Astrocyte (in vitro differentiated cells and primary cell): ENCODE data around the gene MFAP3. TPM values are rescaled to one million over a fixed set of nuclear protein-coding genes. Genes with fewer than 3 reads are reported as not detected.
"Not testable (repeated sequence)": the region's sequence is repeated elsewhere in the genome, so short reads cannot be mapped to it uniquely, and the experiment has no call there.

Experiments used
- DNase-seq: peaks from one replicate; pipeline ENCODE4 v3.0.0-alpha.2; 2010; ENCODE audit warnings: low read depth
- FAIRE-seq: peaks from 2 replicates; lab custom pipeline; 2011; peaks lifted over from hg19 to GRCh38; lab: Jason Lieb, UNC
- H2AFZ ChIP-seq: 2 replicates; pipeline ENCODE4 v1.6.0; 2012; ENCODE audit warnings: low read depth, low read length, inconsistent platforms
- H3K27ac ChIP-seq: 2 replicates; pipeline ENCODE4 v1.5.1; 2011; ENCODE audit warnings: low read depth, low read length, inconsistent platforms
- H3K27me3 ChIP-seq: 2 replicates; pipeline ENCODE4 v1.6.0; 2011; ENCODE audit warnings: low read length, inconsistent platforms; ENCODE audit not compliant: insufficient read depth
- H3K36me3 ChIP-seq: 2 replicates; pipeline ENCODE4 v1.5.1; 2011; ENCODE audit warnings: low read length, inconsistent platforms; ENCODE audit not compliant: insufficient read depth
- H3K4me1 ChIP-seq: 2 replicates; pipeline ENCODE4 v1.5.1; 2011; ENCODE audit warnings: low read length, inconsistent platforms; ENCODE audit not compliant: insufficient read depth
- H3K4me2 ChIP-seq: 2 replicates; pipeline ENCODE4 v1.6.0; 2012; ENCODE audit warnings: low read length, inconsistent platforms
- H3K4me3 ChIP-seq: 2 replicates; pipeline ENCODE4 v1.5.1; 2011; ENCODE audit warnings: low read depth, mild to moderate bottlenecking, low read length, inconsistent platforms; ENCODE audit not compliant: insufficient read depth
- H3K79me2 ChIP-seq: 2 replicates; pipeline ENCODE4 v1.6.0; 2012; ENCODE audit warnings: mild to moderate bottlenecking, low read length, inconsistent platforms; ENCODE audit not compliant: insufficient read depth
- H3K9ac ChIP-seq: 2 replicates; pipeline ENCODE4 v1.6.0; 2012; ENCODE audit warnings: mild to moderate bottlenecking, low read length, inconsistent platforms
- H3K9me3 ChIP-seq: 2 replicates; pipeline ENCODE4 v1.5.1; 2012; ENCODE audit warnings: low read depth, mild to moderate bottlenecking, low read length, inconsistent platforms; ENCODE audit not compliant: insufficient read depth
- H4K20me1 ChIP-seq: 2 replicates; pipeline ENCODE4 v1.6.0; 2012; ENCODE audit warnings: low read length, inconsistent platforms; ENCODE audit not compliant: insufficient read depth
- H3K27ac Mint-ChIP-seq: one replicate; pipeline ENCODE4 v1.8.0; 2021; ENCODE audit warnings: mild to moderate bottlenecking, mixed read lengths; ENCODE audit not compliant: unreplicated experiment
- H3K27me3 Mint-ChIP-seq: one replicate; pipeline ENCODE4 v1.8.0; 2021; ENCODE audit warnings: low read depth, mixed read lengths; ENCODE audit not compliant: unreplicated experiment
- H3K36me3 Mint-ChIP-seq: one replicate; pipeline ENCODE4 v1.8.0; 2021; ENCODE audit warnings: low read depth, mixed read lengths; ENCODE audit not compliant: unreplicated experiment
- H3K4me1 Mint-ChIP-seq: one replicate; pipeline ENCODE4 v1.8.0; 2021; ENCODE audit warnings: low read depth, mixed read lengths; ENCODE audit not compliant: unreplicated experiment
- H3K4me3 Mint-ChIP-seq: one replicate; pipeline ENCODE4 v1.8.0; 2021; ENCODE audit warnings: mild to moderate bottlenecking, moderate library complexity, mixed read lengths; ENCODE audit not compliant: unreplicated experiment
- H3K9me3 Mint-ChIP-seq: one replicate; pipeline ENCODE4 v1.8.0; 2021; ENCODE audit warnings: mild to moderate bottlenecking, mixed read lengths; ENCODE audit not compliant: unreplicated experiment
- CTCF ChIP-seq: IDR thresholded peaks from 2 replicates; pipeline ENCODE4 v1.5.1; 2011; ENCODE audit warnings: low read depth, mild to moderate bottlenecking, inconsistent platforms, low read length, moderate library complexity; ENCODE audit not compliant: insufficient read depth
- EZH2 ChIP-seq: IDR thresholded peaks from 2 replicates; pipeline ENCODE4 v1.6.1; 2012; ENCODE audit warnings: mild to moderate bottlenecking, low read length, inconsistent platforms; ENCODE audit not compliant: insufficient read depth
- total RNA-seq: library from RNA; stranded (reverse); gene quantifications from 2 replicates; pipeline ENCODE4 v1.2.1, GENCODE V29; 2021

Gene MFAP3
- total RNA-seq, 1 donor from 2014 or later: 45.8 TPM

GRCh38 chr5:154005648-154006047, 33.1 kb upstream of the MFAP3 start:
- FAIRE-seq (no peak), DNase-seq (no peak)
- Histone ChIP-seq H3K27me3 (no peaks in the 10 kb centered on the region), H3K9me3 (no peaks in the 10 kb centered on the region), H3K36me3 (no peaks in the 10 kb centered on the region), H3K4me2 (no peak overlapping the region), H3K4me3 (no peak overlapping the region), H3K27ac (no peak overlapping the region), H4K20me1 (no peaks in the 10 kb centered on the region), H3K79me2 (no peaks in the 10 kb centered on the region), H2AFZ (no peak overlapping the region), H3K4me1 (no peaks in the 10 kb centered on the region), H3K9ac (no peak overlapping the region)
- Mint-ChIP-seq H3K9me3 (no peaks in the 10 kb centered on the region), H3K27ac (no peak overlapping the region), H3K4me3 (no peak overlapping the region), H3K27me3 (no peaks in the 10 kb centered on the region), H3K36me3 (peaks cover 4% of the 10 kb centered on the region), H3K4me1 (no peaks in the 10 kb centered on the region)
- TF ChIP-seq CTCF: no peak
- TF ChIP-seq EZH2: no peak

GRCh38 chr5:154010660-154011059, 28.1 kb upstream of the MFAP3 start:
- Histone ChIP-seq H3K27me3 (no peaks in the 10 kb centered on the region), H3K9me3 (no peaks in the 10 kb centered on the region), H3K9ac (no peak overlapping the region), H3K79me2 (no peaks in the 10 kb centered on the region), H3K4me2 (no peak overlapping the region), H2AFZ (no peak overlapping the region), H4K20me1 (no peaks in the 10 kb centered on the region), H3K27ac (no peak overlapping the region), H3K36me3 (no peaks in the 10 kb centered on the region), H3K4me3 (no peak overlapping the region), H3K4me1 (no peaks in the 10 kb centered on the region)
- Mint-ChIP-seq H3K4me3 (no peak overlapping the region), H3K9me3 (no peaks in the 10 kb centered on the region), H3K27me3 (no peaks in the 10 kb centered on the region), H3K36me3 (peaks cover 16% of the 10 kb centered on the region), H3K27ac (no peak overlapping the region), H3K4me1 (peaks cover 6% of the 10 kb centered on the region)
- DNase-seq: no peak
- no peak for FAIRE-seq
- no peak for TF ChIP-seq EZH2
- TF ChIP-seq CTCF: no peak

- H3K9me3 Mint-ChIP-seq: peaks cover 3% of the 10 kb centered on the region
- no peaks in the 10 kb centered on the region for H3K27me3 Mint-ChIP-seq
- Histone ChIP-seq H3K4me2 (no peak overlapping the region), H3K79me2 (no peaks in the 10 kb centered on the region), H3K9me3 (no peaks in the 10 kb centered on the region), H3K27me3 (no peaks in the 10 kb centered on the region), H3K4me1 (no peaks in the 10 kb centered on the region), H3K9ac (no peak overlapping the region), H3K36me3 (no peaks in the 10 kb centered on the region), H4K20me1 (peaks cover 7% of the 10 kb centered on the region), H3K27ac (no peak overlapping the region), H3K4me3 (no peak overlapping the region), H2AFZ (no peak overlapping the region)
- DNase-seq (no peak), FAIRE-seq (no peak)
- peaks cover 6% of the 10 kb centered on the region for H3K4me1 Mint-ChIP-seq
- H3K27ac Mint-ChIP-seq: no peak overlapping the region
- no peak overlapping the region for H3K4me3 Mint-ChIP-seq
- H3K36me3 Mint-ChIP-seq: peaks cover 33% of the 10 kb centered on the region
- TF ChIP-seq EZH2 (no peak), CTCF (no peak)
Measured at GRCh38 chr5:154015071-154015693, 23.6 kb upstream of the MFAP3 start.

GRCh38 chr5:154018919-154019318, 19.8 kb upstream of the MFAP3 start:
- not testable (repeated sequence) for H3K9me3 ChIP-seq, H3K79me2 ChIP-seq, H3K27ac Mint-ChIP-seq, FAIRE-seq, H3K4me2 ChIP-seq, H3K4me1 Mint-ChIP-seq, H3K27me3 ChIP-seq, H2AFZ ChIP-seq, H3K4me3 Mint-ChIP-seq, H3K9ac ChIP-seq, H4K20me1 ChIP-seq, H3K27me3 Mint-ChIP-seq, H3K36me3 ChIP-seq, DNase-seq, H3K4me3 ChIP-seq, H3K27ac ChIP-seq, H3K9me3 Mint-ChIP-seq, H3K4me1 ChIP-seq
- H3K36me3 Mint-ChIP-seq: peaks cover 48% of the 10 kb centered on the region
